B cell (primary cell): ENCODE results near the gene ARHGAP26. TPM values are rescaled to one million over a fixed set of nuclear protein-coding genes. Genes with fewer than 3 reads are reported as not detected.

Experiments
- ATAC-seq: fragments of 200-7000 bp; cut with Tn5 transposase; one replicate; pipeline ENCODE4 v1.10.0; 2021; ENCODE audit warnings: low read depth, mild to moderate bottlenecking, moderate number of reproducible peaks, moderate library complexity
- CTCF ChIA-PET: fragments of 350-600 bp; sonication (Branson Sonifier 250); formaldehyde crosslinking; loops from one replicate; lab custom pipeline; 2021; ENCODE audit warnings: antibody characterized with exemption, inconsistent platforms; lab: Charles Lee
- POLR2A ChIA-PET: fragments of 350-600 bp; sonication (Branson Sonifier 250); formaldehyde crosslinking; loops from one replicate; lab custom pipeline; 2021; ENCODE audit warnings: antibody characterized with exemption; lab: Charles Lee
- DNase-seq: peaks from one replicate; pipeline ENCODE4 v3.0.0; 2013
- H2AFZ ChIP-seq: 2 replicates; pipeline ENCODE4 v1.6.1; 2012; ENCODE audit warnings: mild to moderate bottlenecking, low read depth, low read length; ENCODE audit not compliant: insufficient read depth, poor library complexity, severe bottlenecking
- H3K27ac ChIP-seq, 2 donors: 1 replicate in 1 of 2; 2 replicates in 1 of 2; pipeline ENCODE4 v1.5.1; 2012 to 2013; ENCODE audit warnings: low read length in 2 of 2, mild to moderate bottlenecking in 2 of 2, moderate library complexity in 1 of 2
- H3K27me3 ChIP-seq, 4 experiments: fragments of 200-600 bp in 1 of 4; sonication (generic) in 1 of 4; replicated peaks in 1 of 4; 1 replicate in 2 of 4; 2 replicates in 2 of 4; pipeline versions ENCODE4 v1.6.1 to v1.7.0; 2013 to 2016; ENCODE audit warnings: low read length in 3 of 4, mild to moderate bottlenecking in 2 of 4, mixed read lengths in 1 of 4, moderate library complexity in 1 of 4; ENCODE audit not compliant: insufficient read depth in 4 of 4, control insufficient read depth in 3 of 4; ENCODE audit errors: control extremely low read depth in 1 of 4
- H3K36me3 ChIP-seq, 2 experiments: replicated peaks in 1 of 2; 1 replicate in 1 of 2; 2 replicates in 1 of 2; pipeline versions ENCODE4 v1.6.1 to v1.7.1; 2013; ENCODE audit warnings: low read length in 1 of 2; ENCODE audit not compliant: insufficient read depth in 2 of 2, control insufficient read depth in 1 of 2; ENCODE audit errors: control extremely low read depth in 1 of 2, extremely low read depth in 1 of 2
- H3K4me1 ChIP-seq, 2 donors: fragments of 200-600 bp in 1 of 2; sonication (generic) in 1 of 2; 1 replicate in 1 of 2; 2 replicates in 1 of 2; pipeline versions ENCODE4 v1.5.1 to v1.6.1; 2013 to 2017; ENCODE audit warnings: low read length in 2 of 2; ENCODE audit not compliant: control insufficient read depth in 2 of 2, insufficient read depth in 2 of 2
- H3K4me2 ChIP-seq: replicated peaks from 2 replicates; pipeline ENCODE3; 2012; ENCODE audit warnings: mild to moderate bottlenecking, low read depth, low read length; ENCODE audit not compliant: poor library complexity, severe bottlenecking
- H3K4me3 ChIP-seq, 5 experiments: fragments of 200-600 bp in 1 of 5; sonication (generic) in 1 of 5; 1 replicate in 3 of 5; 2 replicates in 2 of 5; pipeline versions ENCODE4 v1.5.1 to v1.7.0; 2011 to 2016; ENCODE audit warnings: low read length in 4 of 5, mild to moderate bottlenecking in 4 of 5, low read depth in 2 of 5, control low read depth in 1 of 5, moderate library complexity in 1 of 5; ENCODE audit not compliant: insufficient read depth in 1 of 5; ENCODE audit errors: control extremely low read depth in 1 of 5, extremely low read depth in 1 of 5
- H3K79me2 ChIP-seq: fragments of 200-600 bp; sonication (generic); one replicate; pipeline ENCODE4 v1.6.0; 2016; ENCODE audit warnings: low read length; ENCODE audit not compliant: control insufficient read depth, insufficient read depth
- H3K9ac ChIP-seq: fragments of 200-600 bp; sonication (generic); 2 replicates; pipeline ENCODE4 v1.6.1; 2017; ENCODE audit warnings: mild to moderate bottlenecking, low read length, moderate library complexity
- H3K9me3 ChIP-seq, 3 donors: one replicate each; pipeline versions ENCODE4 v1.6.1 to v1.7.1; 2013; ENCODE audit warnings: low read length in 2 of 3; ENCODE audit not compliant: control insufficient read depth in 2 of 3, insufficient read depth in 1 of 3; ENCODE audit errors: control extremely low read depth in 1 of 3
- H4K20me1 ChIP-seq: 2 replicates; pipeline ENCODE4 v1.6.0; 2012; ENCODE audit warnings: mild to moderate bottlenecking, low read length; ENCODE audit not compliant: insufficient read depth, control insufficient read depth, poor library complexity, severe bottlenecking
- H3K27ac Mint-ChIP-seq: one replicate; pipeline ENCODE4 v1.8.0; 2021; ENCODE audit warnings: mixed read lengths
- H3K27me3 Mint-ChIP-seq: one replicate; pipeline ENCODE4 v1.8.0; 2021; ENCODE audit warnings: mixed read lengths
- H3K4me1 Mint-ChIP-seq: one replicate; pipeline ENCODE4 v1.8.0; 2021; ENCODE audit warnings: mixed read lengths
- H3K4me3 Mint-ChIP-seq: one replicate; pipeline ENCODE4 v1.8.0; 2021; ENCODE audit warnings: mixed read lengths
- H3K9me3 Mint-ChIP-seq: one replicate; pipeline ENCODE4 v1.8.0; 2022; ENCODE audit warnings: mixed read lengths; ENCODE audit not compliant: insufficient read depth
- EZH2 ChIP-seq: IDR thresholded peaks from 2 replicates; pipeline ENCODE4 v1.6.1; 2012; ENCODE audit warnings: borderline replicate concordance, low read depth, mild to moderate bottlenecking, moderate library complexity, low read length; ENCODE audit not compliant: insufficient read depth, poor library complexity, severe bottlenecking
- WGBS: methylation state at CpG from one replicate; pipeline ENCODE4 v1.1.5; 2013; ENCODE audit warnings: missing lambda C conversion rate; ENCODE audit not compliant: insufficient coverage; 5-methylcytosine and 5-hydroxymethylcytosine counted together
- intact Hi-C: fragments of 100-400 bp; cut with micrococcal nuclease; formaldehyde crosslinking; loops from one replicate; pipeline ENCODE4 v1.10.0; 2022
- polyA plus RNA-seq: library from polyadenylated mRNA; depleted of rRNA; stranded (reverse); fragments of >200 nt; gene quantifications from 2 replicates; pipeline ENCODE4 v1.2.3, GENCODE V29; 2012
- total RNA-seq, 2 donors: library from RNA; stranded (reverse); fragments of 120-200 nt in 1 of 2; gene quantifications; 1 replicate in 1 of 2; 2 replicates in 1 of 2; pipeline versions ENCODE4 v1.2.3 to v1.2.4, GENCODE V29; 2013 to 2022
- TF ChIP-seq, protein P1 (sequence below): fragments of 200-600 bp; IDR thresholded peaks from one replicate; pipeline ENCODE4 v1.8.0; 2022; ENCODE audit warnings: antibody characterized with exemption, mild to moderate bottlenecking

ARHGAP26 gene
- total and polyA plus RNA-seq, 2 donors (not counting 1 experiment from before 2014, with no cell fraction given), result 1.8 to 22.5 TPM

DNA sequence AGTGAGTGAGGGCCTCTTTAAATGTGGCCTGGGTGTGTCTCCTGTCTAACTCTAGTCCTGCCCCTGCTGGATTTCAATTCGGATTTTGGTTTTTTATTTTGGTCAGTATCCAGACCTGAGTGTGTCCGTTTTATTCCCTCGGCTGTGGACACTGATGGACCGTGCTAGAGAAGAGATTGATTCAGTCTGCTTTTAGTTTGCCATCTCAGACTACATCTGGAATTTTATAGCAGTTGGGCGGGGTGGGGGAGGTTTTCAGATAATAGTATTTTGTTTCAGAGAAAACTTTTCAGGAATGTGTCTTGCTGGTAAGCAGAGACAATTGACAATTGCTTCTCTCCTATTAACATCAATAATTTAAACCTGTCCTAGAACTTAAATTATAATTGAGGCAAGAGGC lies 308.1 kb downstream of the ARHGAP26 start:
- ATAC-seq (no peak), DNase-seq (no peak)
- peaks cover 1% of the 10 kb centered on the region for H3K4me1 Mint-ChIP-seq
- no peaks in the 10 kb centered on the region for H3K27me3 ChIP-seq
- 71% methylated on average over 3 of the region's 5 CpGs for WGBS
- no peaks in the 10 kb centered on the region for H3K9me3 Mint-ChIP-seq
- ChIA-PET POLR2A (no interaction called here), CTCF (no interaction called here)
- H3K4me1 ChIP-seq, result no peaks in the 10 kb centered on the region
- no peaks in the 10 kb centered on the region for H3K79me2 ChIP-seq
- TF ChIP-seq, protein P1, sequence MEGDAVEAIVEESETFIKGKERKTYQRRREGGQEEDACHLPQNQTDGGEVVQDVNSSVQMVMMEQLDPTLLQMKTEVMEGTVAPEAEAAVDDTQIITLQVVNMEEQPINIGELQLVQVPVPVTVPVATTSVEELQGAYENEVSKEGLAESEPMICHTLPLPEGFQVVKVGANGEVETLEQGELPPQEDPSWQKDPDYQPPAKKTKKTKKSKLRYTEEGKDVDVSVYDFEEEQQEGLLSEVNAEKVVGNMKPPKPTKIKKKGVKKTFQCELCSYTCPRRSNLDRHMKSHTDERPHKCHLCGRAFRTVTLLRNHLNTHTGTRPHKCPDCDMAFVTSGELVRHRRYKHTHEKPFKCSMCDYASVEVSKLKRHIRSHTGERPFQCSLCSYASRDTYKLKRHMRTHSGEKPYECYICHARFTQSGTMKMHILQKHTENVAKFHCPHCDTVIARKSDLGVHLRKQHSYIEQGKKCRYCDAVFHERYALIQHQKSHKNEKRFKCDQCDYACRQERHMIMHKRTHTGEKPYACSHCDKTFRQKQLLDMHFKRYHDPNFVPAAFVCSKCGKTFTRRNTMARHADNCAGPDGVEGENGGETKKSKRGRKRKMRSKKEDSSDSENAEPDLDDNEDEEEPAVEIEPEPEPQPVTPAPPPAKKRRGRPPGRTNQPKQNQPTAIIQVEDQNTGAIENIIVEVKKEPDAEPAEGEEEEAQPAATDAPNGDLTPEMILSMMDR, result no peak
- no peak for TF ChIP-seq EZH2
- no peaks in the 10 kb centered on the region for H4K20me1 ChIP-seq
- no peak overlapping the region for H3K27ac Mint-ChIP-seq
- no peak overlapping the region for H3K4me3 Mint-ChIP-seq
- no peak overlapping the region for H3K4me3 ChIP-seq
- H2AFZ ChIP-seq, result no peak overlapping the region
- H3K27ac ChIP-seq, result no peak overlapping the region
- no peaks in the 10 kb centered on the region for H3K9me3 ChIP-seq
- intact Hi-C loops, result no loop called here
- no peaks in the 10 kb centered on the region for H3K36me3 ChIP-seq
- H3K9ac ChIP-seq, result no peak overlapping the region
- no peak overlapping the region for H3K4me2 ChIP-seq
- no peaks in the 10 kb centered on the region for H3K27me3 Mint-ChIP-seq

DNA sequence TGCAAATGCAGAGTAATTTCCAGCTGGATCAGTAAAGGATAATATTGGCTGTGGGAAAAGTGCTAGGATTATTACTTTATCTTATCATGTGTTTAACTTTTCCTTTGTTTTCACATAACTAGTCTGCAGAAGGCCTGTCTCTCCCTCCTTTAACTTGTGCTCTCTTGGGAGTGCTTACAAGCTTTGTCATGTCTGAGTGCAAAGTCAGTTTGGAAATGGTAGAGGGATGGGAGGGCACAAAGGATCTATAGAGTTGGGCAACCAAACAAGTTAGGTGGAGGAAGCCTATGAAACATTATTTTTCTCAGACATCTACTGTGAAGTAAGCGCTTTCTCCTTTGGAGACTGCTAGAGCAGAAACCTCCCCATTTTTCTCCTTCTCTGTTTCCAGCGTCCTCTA lies 308.8 kb downstream of the ARHGAP26 start:
- no peak overlapping the region for H2AFZ ChIP-seq
- no peak overlapping the region for H3K27ac ChIP-seq
- no peaks in the 10 kb centered on the region for H3K9me3 ChIP-seq
- H3K27me3 ChIP-seq, result no peaks in the 10 kb centered on the region
- Mint-ChIP-seq H3K27ac (no peak overlapping the region), H3K9me3 (no peaks in the 10 kb centered on the region), H3K4me1 (peaks cover 1% of the 10 kb centered on the region), H3K4me3 (no peak overlapping the region), H3K27me3 (no peaks in the 10 kb centered on the region)
- TF ChIP-seq, protein P1, result no peak
- TF ChIP-seq EZH2, result no peak
- 100% methylated on average over 2 of the region's 2 CpGs for WGBS
- ATAC-seq, result no peak
- no peak overlapping the region for H3K4me3 ChIP-seq
- no peaks in the 10 kb centered on the region for H3K36me3 ChIP-seq
- H4K20me1 ChIP-seq, result no peaks in the 10 kb centered on the region
- no peak overlapping the region for H3K4me2 ChIP-seq
- intact Hi-C loops, result no loop called here
- H3K79me2 ChIP-seq, result no peaks in the 10 kb centered on the region
- ChIA-PET POLR2A (no interaction called here), CTCF (no interaction called here)
- H3K9ac ChIP-seq, result no peak overlapping the region
- H3K4me1 ChIP-seq, result no peaks in the 10 kb centered on the region
- DNase-seq, result no peak
